ENCODE results near the gene TTLL4. TPM values are rescaled to one million over a fixed set of nuclear protein-coding genes. Genes with fewer than 3 reads are reported as not detected.

The TTLL4 gene
- total RNA-seq, 1 donor from 2014 or later, result 20.7 TPM

DNA sequence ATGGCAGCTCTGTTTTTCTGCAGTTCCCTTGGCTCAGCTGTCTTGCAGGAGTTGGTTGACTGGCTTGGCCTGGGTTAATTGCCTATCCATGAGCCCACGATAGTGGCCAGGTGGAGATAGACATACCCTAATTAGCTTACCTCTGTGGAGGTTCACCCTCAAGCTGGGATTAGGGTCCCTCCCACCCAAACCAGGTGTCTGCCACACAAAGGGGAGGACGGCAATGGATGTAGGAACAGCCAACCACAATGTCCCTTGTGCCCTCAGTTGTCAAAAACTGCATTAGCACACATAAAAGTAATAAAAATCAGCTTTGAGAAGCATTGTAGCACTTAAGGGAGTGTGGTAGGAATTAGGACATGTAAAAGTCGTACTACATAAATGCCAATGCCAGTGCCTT lies 75.5 kb downstream of the TTLL4 start:
- Mint-ChIP-seq H3K4me3 (ENCODE audit: unreplicated experiment) (no peak overlapping the region), H3K27me3 (ENCODE audit: low read depth) (peaks cover 3% of the 10 kb centered on the region), H3K4me1 (ENCODE audit: low read depth) (peaks cover 25% of the 10 kb centered on the region), H3K36me3 (ENCODE audit: low read depth) (no peaks in the 10 kb centered on the region), H3K27ac (ENCODE audit: unreplicated experiment) (no peak overlapping the region), H3K9me3 (ENCODE audit: low read depth) (peaks cover 9% of the 10 kb centered on the region)
- no peak for DNase-seq (ENCODE audit: low spot score)
- no peak for TF ChIP-seq CTCF (IDR thresholded peaks at IDR 0.05)

DNA sequence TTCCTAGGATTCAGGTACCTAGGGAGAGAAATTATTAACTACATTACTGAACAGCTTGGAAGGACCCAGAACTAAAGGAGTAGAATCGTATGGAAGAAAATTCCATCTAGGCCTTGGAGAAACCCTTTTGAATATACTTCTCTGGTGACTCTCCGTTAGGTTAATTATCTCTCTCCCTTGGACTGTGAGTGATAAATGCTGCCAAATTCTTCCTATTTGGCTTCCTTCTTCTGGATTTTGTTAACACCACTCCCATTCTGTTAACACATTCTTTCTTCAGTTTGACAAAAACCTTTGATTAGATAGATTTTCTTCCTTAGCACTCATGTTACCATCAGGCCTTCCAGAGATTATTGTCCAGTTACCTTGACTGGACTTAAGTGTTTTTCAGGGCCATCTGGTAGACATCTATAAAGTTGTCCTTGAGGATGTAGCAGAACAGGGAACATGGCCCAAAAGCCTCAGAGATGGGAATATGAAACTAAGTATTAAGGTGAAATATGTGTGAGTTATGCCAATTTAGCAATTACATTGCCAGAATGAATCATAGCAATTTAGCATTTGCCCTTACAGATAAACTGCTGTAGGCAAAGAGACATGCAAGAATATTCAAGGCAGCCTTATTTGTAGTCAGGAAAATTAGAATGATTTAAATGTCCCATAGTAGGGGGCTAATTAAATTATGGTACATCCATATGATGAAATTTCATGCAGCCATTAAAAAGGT lies 78.1 kb downstream of the TTLL4 start:
- Mint-ChIP-seq H3K27me3 (ENCODE audit: low read depth) (no peaks in the 10 kb centered on the region), H3K36me3 (ENCODE audit: low read depth) (no peaks in the 10 kb centered on the region), H3K4me3 (ENCODE audit: unreplicated experiment) (no peak overlapping the region), H3K27ac (ENCODE audit: unreplicated experiment) (no peak overlapping the region), H3K4me1 (ENCODE audit: low read depth) (peaks cover 10% of the 10 kb centered on the region), H3K9me3 (ENCODE audit: low read depth) (peaks cover 9% of the 10 kb centered on the region)
- no peak for TF ChIP-seq CTCF (IDR thresholded peaks at IDR 0.05)
- no peak for DNase-seq (ENCODE audit: low spot score)

DNA sequence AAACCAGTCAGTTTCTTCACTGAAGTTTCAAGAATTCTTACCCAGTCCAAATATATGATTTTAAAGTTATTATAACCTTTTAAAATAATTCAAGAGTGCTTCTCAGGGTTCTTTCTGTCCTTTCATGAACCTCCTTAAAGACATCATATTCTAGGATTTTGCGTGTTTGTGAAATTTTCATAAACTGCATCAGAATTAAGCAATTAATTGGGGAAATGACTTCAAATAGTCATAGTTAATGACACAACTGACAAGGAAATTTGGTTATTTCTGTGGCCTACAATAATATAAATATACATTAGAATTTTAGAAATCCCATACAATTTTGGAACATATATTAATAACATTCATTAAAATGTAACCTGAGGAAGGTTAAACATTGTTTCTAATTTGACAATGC lies 81.8 kb downstream of the TTLL4 start:
- Mint-ChIP-seq H3K9me3 (ENCODE audit: low read depth) (peaks cover 8% of the 10 kb centered on the region), H3K4me1 (ENCODE audit: low read depth) (no peaks in the 10 kb centered on the region), H3K27me3 (ENCODE audit: low read depth) (no peaks in the 10 kb centered on the region), H3K36me3 (ENCODE audit: low read depth) (no peaks in the 10 kb centered on the region), H3K4me3 (ENCODE audit: unreplicated experiment) (no peak overlapping the region), H3K27ac (ENCODE audit: unreplicated experiment) (no peak overlapping the region)
- no peak for TF ChIP-seq CTCF (IDR thresholded peaks at IDR 0.05)
- DNase-seq (ENCODE audit: low spot score), result no peak

DNA sequence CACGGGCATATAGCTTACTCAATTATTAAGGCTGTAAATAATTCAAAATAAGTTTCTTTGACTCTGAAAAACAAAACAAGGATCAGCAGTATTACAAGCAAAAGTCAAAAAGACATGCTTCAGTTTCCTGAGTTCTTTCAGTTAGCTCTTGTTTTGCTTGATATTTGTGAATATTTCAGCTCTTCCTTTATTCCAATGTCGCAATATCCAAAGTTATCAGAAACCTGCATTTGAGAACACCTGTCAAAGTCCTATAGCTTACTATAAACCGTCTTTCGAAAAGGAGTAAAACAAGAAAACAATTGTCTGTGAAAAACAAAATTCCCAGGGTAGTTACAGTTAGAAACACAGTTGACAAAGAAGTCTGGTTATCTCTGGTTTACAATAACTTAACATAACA lies 86.1 kb downstream of the TTLL4 start:
- no peaks in the 10 kb centered on the region for H3K27me3 Mint-ChIP-seq (ENCODE audit: low read depth)
- no peak for DNase-seq (ENCODE audit: low spot score)
- no peak for TF ChIP-seq CTCF (IDR thresholded peaks at IDR 0.05)
- no peaks in the 10 kb centered on the region for H3K9me3 Mint-ChIP-seq (ENCODE audit: low read depth)
- H3K27ac Mint-ChIP-seq (ENCODE audit: unreplicated experiment), result no peak overlapping the region
- no peak overlapping the region for H3K4me3 Mint-ChIP-seq (ENCODE audit: unreplicated experiment)
- no peaks in the 10 kb centered on the region for H3K4me1 Mint-ChIP-seq (ENCODE audit: low read depth)
- H3K36me3 Mint-ChIP-seq (ENCODE audit: low read depth), result no peaks in the 10 kb centered on the region

- Mint-ChIP-seq H3K9me3 (ENCODE audit: low read depth) (no peaks in the 10 kb centered on the region), H3K4me1 (ENCODE audit: low read depth) (no peaks in the 10 kb centered on the region), H3K4me3 (ENCODE audit: unreplicated experiment) (no peak overlapping the region), H3K36me3 (ENCODE audit: low read depth) (no peaks in the 10 kb centered on the region), H3K27me3 (ENCODE audit: low read depth) (no peaks in the 10 kb centered on the region), H3K27ac (ENCODE audit: unreplicated experiment) (no peak overlapping the region)
- TF ChIP-seq CTCF (IDR thresholded peaks at IDR 0.05), result no peak
- DNase-seq (ENCODE audit: low spot score), result no peak
These were observed 88.3 kb downstream of the TTLL4 start for GRCh38 chr2:218798767-218799504.
